BJ (cell line): ENCODE measurements around the gene OSGEP. TPM values are rescaled to one million over a fixed set of nuclear protein-coding genes. Genes with fewer than 3 reads are reported as not detected.
A peak's percentile ranks its signal among the peaks of the same experiment; 100 is the strongest.
"Not testable (repeated sequence)": the region's sequence is repeated elsewhere in the genome, so short reads cannot be mapped to it uniquely, and the experiment has no call there.

Experiments used
- CTCF ChIA-PET: fragments of 350-600 bp; formaldehyde crosslinking; extraction: SDS; loops from one replicate; lab custom pipeline; 2021; ENCODE audit warnings: antibody characterized with exemption, inconsistent platforms; lab: Yijun Ruan, JAX
- POLR2A ChIA-PET: fragments of 300-600 bp; sonication (Branson Sonifier 250); formaldehyde crosslinking; extraction: SDS; loops from one replicate; lab custom pipeline; 2021; ENCODE audit warnings: antibody characterized with exemption; lab: Charles Lee
- DNase-seq: peaks from one replicate; pipeline ENCODE4 v3.0.0-alpha.2; 2011; ENCODE audit warnings: low read depth
- H3K27me3 ChIP-seq: 2 replicates; pipeline ENCODE4 v1.6.0; 2011; ENCODE audit warnings: low read length; ENCODE audit not compliant: control insufficient read depth, insufficient read depth
- H3K36me3 ChIP-seq: 2 replicates; pipeline ENCODE4 v1.5.1; 2011; ENCODE audit warnings: low read length; ENCODE audit not compliant: control insufficient read depth, insufficient read depth
- H3K4me3 ChIP-seq: 2 replicates; pipeline ENCODE4 v1.5.1; 2011; ENCODE audit warnings: low read depth, mild to moderate bottlenecking, control low read depth, low read length
- CTCF ChIP-seq: IDR thresholded peaks from 2 replicates; pipeline ENCODE4 v1.5.1; 2011; ENCODE audit warnings: low read depth, mild to moderate bottlenecking, control low read depth, inconsistent platforms, low read length, moderate library complexity; ENCODE audit not compliant: insufficient read depth
- polyA plus RNA-seq: library from polyadenylated mRNA; depleted of rRNA; stranded (reverse); fragments of >200 nt; gene quantifications from 2 replicates; pipeline ENCODE4 v1.2.3, GENCODE V29; 2011

The OSGEP gene
- polyA plus RNA-seq, 1 experiment, result 28.9 TPM

- Histone ChIP-seq H3K27me3 (peaks cover 1% of the 10 kb centered on the region; the same call in 1 of the 2 replicates), H3K36me3 (peaks cover 20% of the 10 kb centered on the region), H3K4me3 (peak overlapping the region; percentile 94)
- ChIA-PET POLR2A (interaction anchor here (0.8 to 1.2 kb wide), 2 partner anchors 9 to 221 kb away, joined by 3 to 5 read pairs; partner anchors contain the start of gene PNP), CTCF (interaction anchor here (2.0 kb wide), 1 partner anchor 45 kb away, joined by 10 read pairs; no protein-coding TSS in a partner anchor)
- no peak for DNase-seq
- TF ChIP-seq CTCF, result no peak
Measured at GRCh38 chr14:20460458-20461224, 6.0 kb upstream of the OSGEP start.

GRCh38 chr14:20458031-20458789 lies 3.6 kb upstream of the OSGEP start:
- Histone ChIP-seq H3K27me3 (no peaks in the 10 kb centered on the region), H3K4me3 (no peak overlapping the region), H3K36me3 (peaks cover 20% of the 10 kb centered on the region)
- no peak for DNase-seq
- no peak for TF ChIP-seq CTCF
- CTCF ChIA-PET, result no interaction called here
- POLR2A ChIA-PET, result no interaction called here

- POLR2A ChIA-PET, result no interaction called here
- Histone ChIP-seq H3K36me3 (peaks cover 22% of the 10 kb centered on the region), H3K27me3 (no peaks in the 10 kb centered on the region), H3K4me3 (no peak overlapping the region)
- TF ChIP-seq CTCF, result no peak
- no peak for DNase-seq
- CTCF ChIA-PET, result no interaction called here
Measured at GRCh38 chr14:20456971-20457370, 2.4 kb upstream of the OSGEP start.

- ChIA-PET POLR2A (no interaction called here), CTCF (interaction anchor here (0.7 to 1.6 kb wide), 3 partner anchors 11 to 227 kb away, joined by 3 to 16 read pairs (median 3); partner anchors contain the start of gene TEP1)
- Histone ChIP-seq H3K36me3 (peaks cover 22% of the 10 kb centered on the region), H3K4me3 (peak overlapping the region; percentile 65), H3K27me3 (no peaks in the 10 kb centered on the region)
- DNase-seq, result no peak
- TF ChIP-seq CTCF, result no peak
Measured at GRCh38 chr14:20455355-20456300, 1.0 kb upstream of the OSGEP start.

GRCh38 chr14:20452831-20453230 lies 1.8 kb downstream of the OSGEP start:
- DNase-seq, POLR2A ChIA-PET, CTCF ChIA-PET, H3K27me3 ChIP-seq, H3K4me3 ChIP-seq: not testable (repeated sequence)
- H3K36me3 ChIP-seq, result peaks cover 18% of the 10 kb centered on the region
